ENCODE data around the gene CD93.
A peak's percentile ranks its signal among the peaks of the same experiment; 100 is the strongest.

The CD93 gene

GRCh38 chr20:23043376-23043775 lies 42.7 kb downstream of the CD93 start:
- H3K9ac ChIP-seq (ENCODE audit: low read length): no peak overlapping the region
- no peak overlapping the region for H3K4me3 ChIP-seq (ENCODE audit: low read length)
- peaks cover 11% of the 10 kb centered on the region for H3K4me1 ChIP-seq (ENCODE audit: control insufficient read depth, low read depth, low read length)
- no peak overlapping the region for H2AK5ac ChIP-seq (ENCODE audit: low read length)
- no peak overlapping the region for H2BK120ac ChIP-seq (ENCODE audit: low read depth, low read length)
- H3K27me3 ChIP-seq (ENCODE audit: insufficient read depth, low read length, poor library complexity): peaks cover 10% of the 10 kb centered on the region
- no peak overlapping the region for H3K4me2 ChIP-seq (ENCODE audit: low read length)
- peak; percentile 51 for DNase-seq
- H2BK5ac ChIP-seq (ENCODE audit: low read length): no peak overlapping the region
- no peak overlapping the region for H2BK15ac ChIP-seq (replicated peaks; ENCODE audit: low read depth)
- H4K5ac ChIP-seq (ENCODE audit: low read length): no peak overlapping the region
- H3K79me2 ChIP-seq (ENCODE audit: control insufficient read depth, insufficient read depth, low read length): no peaks in the 10 kb centered on the region
- no peak overlapping the region for H3K23ac ChIP-seq (ENCODE audit: low read length)
- H3K4ac ChIP-seq (ENCODE audit: low read depth, low read length): no peak overlapping the region
- H3K27ac ChIP-seq (ENCODE audit: low read depth, low read length): no peak overlapping the region
- H3K36me3 ChIP-seq (ENCODE audit: control insufficient read depth, insufficient read depth, low read length): no peaks in the 10 kb centered on the region
- no CpG with 5 or more reads among the region's 6 CpGs for WGBS (ENCODE audit: extremely low coverage, insufficient coverage, low lambda C conversion rate)
- no peaks in the 10 kb centered on the region for H3K79me1 ChIP-seq (ENCODE audit: low read length)
- H3K56ac ChIP-seq (ENCODE audit: low read length): no peak overlapping the region
- no peak overlapping the region for H4K8ac ChIP-seq (ENCODE audit: low read depth, low read length)
- H3K18ac ChIP-seq (ENCODE audit: low read length): no peak overlapping the region

DNA sequence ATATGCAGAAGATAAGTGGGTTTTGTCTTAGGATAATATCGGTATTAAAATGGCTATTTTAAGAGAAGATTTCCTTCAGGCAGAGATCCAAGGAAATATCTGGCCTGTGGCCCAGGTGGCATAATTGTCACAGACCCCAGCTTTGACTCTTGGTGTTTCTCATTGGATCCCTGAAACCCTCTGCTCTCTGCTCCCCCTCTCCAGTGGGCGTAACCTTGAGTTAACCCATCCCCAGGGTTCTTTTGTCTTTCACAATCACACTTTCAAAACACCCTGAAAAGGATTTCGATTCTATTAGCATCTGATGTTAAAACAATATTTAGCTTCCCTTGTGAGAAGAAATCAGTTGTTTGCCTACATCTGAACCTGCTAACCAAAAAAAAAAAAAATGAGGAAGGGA lies 43.9 kb downstream of the CD93 start:
- no peak overlapping the region for H3K4me3 ChIP-seq (ENCODE audit: low read length)
- H3K4me2 ChIP-seq (ENCODE audit: low read length): no peak overlapping the region
- DNase-seq: no peak
- H3K27me3 ChIP-seq (ENCODE audit: insufficient read depth, low read length, poor library complexity): peaks cover 3% of the 10 kb centered on the region
- WGBS (ENCODE audit: extremely low coverage, insufficient coverage, low lambda C conversion rate): no CpG with 5 or more reads among the region's 3 CpGs
- H3K27ac ChIP-seq (ENCODE audit: low read depth, low read length): no peak overlapping the region
- no peak overlapping the region for H3K4ac ChIP-seq (ENCODE audit: low read depth, low read length)
- no peak overlapping the region for H3K23ac ChIP-seq (ENCODE audit: low read length)
- H3K36me3 ChIP-seq (ENCODE audit: control insufficient read depth, insufficient read depth, low read length): no peaks in the 10 kb centered on the region
- H3K4me1 ChIP-seq (ENCODE audit: control insufficient read depth, low read depth, low read length): peaks cover 11% of the 10 kb centered on the region
- no peak overlapping the region for H3K56ac ChIP-seq (ENCODE audit: low read length)
- no peaks in the 10 kb centered on the region for H3K79me1 ChIP-seq (ENCODE audit: low read length)
- H2BK120ac ChIP-seq (ENCODE audit: low read depth, low read length): no peak overlapping the region
- no peaks in the 10 kb centered on the region for H3K79me2 ChIP-seq (ENCODE audit: control insufficient read depth, insufficient read depth, low read length)
- H3K18ac ChIP-seq (ENCODE audit: low read length): no peak overlapping the region
- H3K9ac ChIP-seq (ENCODE audit: low read length): no peak overlapping the region
- no peak overlapping the region for H4K5ac ChIP-seq (ENCODE audit: low read length)
- no peak overlapping the region for H2AK5ac ChIP-seq (ENCODE audit: low read length)
- no peak overlapping the region for H2BK5ac ChIP-seq (ENCODE audit: low read length)
- H4K8ac ChIP-seq (ENCODE audit: low read depth, low read length): no peak overlapping the region
- no peak overlapping the region for H2BK15ac ChIP-seq (replicated peaks; ENCODE audit: low read depth)

- Histone ChIP-seq H3K4me3 (ENCODE audit: low read length) (no peak overlapping the region), H3K79me2 (ENCODE audit: control insufficient read depth, insufficient read depth, low read length) (no peaks in the 10 kb centered on the region), H4K5ac (ENCODE audit: low read length) (no peak overlapping the region), H3K27ac (ENCODE audit: low read depth, low read length) (no peak overlapping the region), H3K23ac (ENCODE audit: low read length) (no peak overlapping the region), H2BK15ac (replicated peaks; ENCODE audit: low read depth) (no peak overlapping the region), H3K4me1 (ENCODE audit: control insufficient read depth, low read depth, low read length) (peaks cover 11% of the 10 kb centered on the region), H3K36me3 (ENCODE audit: control insufficient read depth, insufficient read depth, low read length) (no peaks in the 10 kb centered on the region), H3K56ac (ENCODE audit: low read length) (no peak overlapping the region), H3K79me1 (ENCODE audit: low read length) (no peaks in the 10 kb centered on the region), H2AK5ac (ENCODE audit: low read length) (no peak overlapping the region), H2BK120ac (ENCODE audit: low read depth, low read length) (no peak overlapping the region), H4K8ac (ENCODE audit: low read depth, low read length) (no peak overlapping the region), H2BK5ac (ENCODE audit: low read length) (no peak overlapping the region), H3K4me2 (ENCODE audit: low read length) (no peak overlapping the region), H3K4ac (ENCODE audit: low read depth, low read length) (no peak overlapping the region), H3K27me3 (ENCODE audit: insufficient read depth, low read length, poor library complexity) (no peaks in the 10 kb centered on the region), H3K9ac (ENCODE audit: low read length) (no peak overlapping the region), H3K18ac (ENCODE audit: low read length) (no peak overlapping the region)
- no peak for DNase-seq
- no CpG with 5 or more reads among the region's 3 CpGs for WGBS (ENCODE audit: extremely low coverage, insufficient coverage, low lambda C conversion rate)
Measured at GRCh38 chr20:23039885-23040508, 46.1 kb downstream of the CD93 start.

DNA sequence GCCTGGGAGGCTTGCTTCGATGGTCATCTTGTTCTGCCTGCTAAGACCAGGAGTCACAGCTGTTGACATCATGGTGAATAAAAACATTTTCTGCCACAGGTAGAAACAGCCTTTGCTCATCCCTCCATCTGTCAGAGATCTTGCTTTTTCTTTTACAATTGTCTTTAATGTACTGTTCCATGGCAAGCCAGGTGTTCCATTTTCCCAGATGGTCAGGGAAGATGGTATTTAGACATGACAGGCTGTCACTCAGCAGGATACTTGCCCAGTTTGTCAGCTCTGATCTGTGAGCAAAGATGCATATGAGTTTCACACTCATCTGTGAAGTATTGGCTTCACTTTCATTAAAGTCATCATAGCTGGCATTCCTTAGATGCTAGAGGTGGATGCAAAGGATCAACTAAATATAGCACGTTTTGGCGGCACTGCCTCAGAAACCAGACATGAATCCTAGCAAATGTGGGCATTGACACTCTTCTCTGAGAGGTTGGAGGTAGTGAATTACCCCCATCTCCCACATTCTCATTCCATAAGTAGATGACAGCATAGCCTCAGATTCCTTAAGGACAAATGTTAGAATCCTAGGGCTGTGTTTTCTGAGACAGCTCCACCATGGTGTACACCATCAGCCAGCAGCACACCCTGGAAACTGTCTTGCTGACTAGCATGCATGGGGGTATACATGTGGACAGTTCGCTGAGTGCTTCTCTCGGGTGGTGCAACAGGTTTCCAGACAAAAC lies 46.8 kb downstream of the CD93 start:
- WGBS (ENCODE audit: extremely low coverage, insufficient coverage, low lambda C conversion rate): no CpG with 5 or more reads among the region's 5 CpGs

GRCh38 chr20:23037017-23037481 lies 49.1 kb downstream of the CD93 start:
- Histone ChIP-seq H4K8ac (ENCODE audit: low read depth, low read length) (no peak overlapping the region), H3K23ac (ENCODE audit: low read length) (no peak overlapping the region), H3K9ac (ENCODE audit: low read length) (no peak overlapping the region), H3K36me3 (ENCODE audit: control insufficient read depth, insufficient read depth, low read length) (no peaks in the 10 kb centered on the region), H2BK120ac (ENCODE audit: low read depth, low read length) (no peak overlapping the region), H4K5ac (ENCODE audit: low read length) (no peak overlapping the region), H3K79me1 (ENCODE audit: low read length) (no peaks in the 10 kb centered on the region), H3K4me3 (ENCODE audit: low read length) (no peak overlapping the region), H3K18ac (ENCODE audit: low read length) (no peak overlapping the region), H2BK5ac (ENCODE audit: low read length) (no peak overlapping the region), H3K27me3 (ENCODE audit: insufficient read depth, low read length, poor library complexity) (peaks cover 2% of the 10 kb centered on the region), H3K27ac (ENCODE audit: low read depth, low read length) (no peak overlapping the region), H2AK5ac (ENCODE audit: low read length) (no peak overlapping the region), H3K4ac (ENCODE audit: low read depth, low read length) (no peak overlapping the region), H3K56ac (ENCODE audit: low read length) (no peak overlapping the region), H3K79me2 (ENCODE audit: control insufficient read depth, insufficient read depth, low read length) (no peaks in the 10 kb centered on the region), H2BK15ac (replicated peaks; ENCODE audit: low read depth) (no peak overlapping the region), H3K4me2 (ENCODE audit: low read length) (no peak overlapping the region), H3K4me1 (ENCODE audit: control insufficient read depth, low read depth, low read length) (peaks cover 2% of the 10 kb centered on the region)
- no peak for DNase-seq
- WGBS (ENCODE audit: extremely low coverage, insufficient coverage, low lambda C conversion rate): no CpG with 5 or more reads among the region's 3 CpGs

More for the DNA sequence above, 46.8 kb downstream of the CD93 start:
- Histone ChIP-seq H3K79me2 (ENCODE audit: control insufficient read depth, insufficient read depth, low read length) (no peaks in the 10 kb centered on the region), H3K9ac (ENCODE audit: low read length) (no peak overlapping the region), H2BK120ac (ENCODE audit: low read depth, low read length) (no peak overlapping the region), H3K36me3 (ENCODE audit: control insufficient read depth, insufficient read depth, low read length) (no peaks in the 10 kb centered on the region), H2BK5ac (ENCODE audit: low read length) (no peak overlapping the region), H4K8ac (ENCODE audit: low read depth, low read length) (no peak overlapping the region), H3K27ac (ENCODE audit: low read depth, low read length) (no peak overlapping the region), H3K4me3 (ENCODE audit: low read length) (no peak overlapping the region), H3K4me2 (ENCODE audit: low read length) (no peak overlapping the region), H2BK15ac (replicated peaks; ENCODE audit: low read depth) (no peak overlapping the region), H2AK5ac (ENCODE audit: low read length) (no peak overlapping the region), H3K4ac (ENCODE audit: low read depth, low read length) (no peak overlapping the region), H3K18ac (ENCODE audit: low read length) (no peak overlapping the region), H3K27me3 (ENCODE audit: insufficient read depth, low read length, poor library complexity) (peaks cover 2% of the 10 kb centered on the region), H3K23ac (ENCODE audit: low read length) (no peak overlapping the region), H3K56ac (ENCODE audit: low read length) (no peak overlapping the region), H4K5ac (ENCODE audit: low read length) (no peak overlapping the region), H3K79me1 (ENCODE audit: low read length) (no peaks in the 10 kb centered on the region), H3K4me1 (ENCODE audit: control insufficient read depth, low read depth, low read length) (peaks cover 11% of the 10 kb centered on the region)
- DNase-seq: no peak
